Gastroesophageal sphincter (tissue), 3 donors: ENCODE data around the gene ATF6.

Experiments
- CTCF ChIP-seq, 4 experiments: fragments of 200-600 bp in 2 of 4; fragments of 450-650 bp in 2 of 4; sonication (generic) in 1 of 4; IDR thresholded peaks; one replicate each; pipeline ENCODE4 v1.5.1; 2017 to 2019; ENCODE audit warnings: antibody characterized with exemption in 4 of 4, mild to moderate bottlenecking in 2 of 4, moderate library complexity in 2 of 4
- EP300 ChIP-seq: sonication (generic); formaldehyde crosslinking; IDR thresholded peaks from one replicate; pipeline ENCODE4 v1.6.1; 2017; ENCODE audit warnings: antibody characterized with exemption, mild to moderate bottlenecking
- POLR2A ChIP-seq, 2 donors: fragments of 450-650 bp; IDR thresholded peaks; one replicate each; pipeline ENCODE4 v1.6.1; 2017; ENCODE audit warnings: antibody characterized with exemption in 2 of 2, mild to moderate bottlenecking in 2 of 2, moderate library complexity in 1 of 2
- POLR2AphosphoS5 ChIP-seq: sonication (generic); formaldehyde crosslinking; IDR thresholded peaks from one replicate; pipeline ENCODE4 v1.6.1; 2017; ENCODE audit warnings: antibody characterized with exemption

GRCh38 chr1:161858271-161858670 is 92.2 kb downstream of the ATF6 start:
- TF ChIP-seq CTCF (IDR thresholded peaks at IDR 0.05) (no peak), EP300 (no peak), POLR2A (IDR thresholded peaks at IDR 0.05) (no peak), POLR2AphosphoS5 (no peak)
